Measurements from ENCODE around the gene OR1K1.
"Not testable (repeated sequence)": the region's sequence is repeated elsewhere in the genome, so short reads cannot be mapped to it uniquely, and the experiment has no call there.

Gene OR1K1

GRCh38 chr9:122838441-122838840, 38.5 kb downstream of the OR1K1 start:
- not testable (repeated sequence) for H3K27me3 ChIP-seq
- DNase-seq, result peak; percentile 20
- TF ChIP-seq CTCF (IDR thresholded peaks at IDR 0.05; ENCODE audit: low read depth, low read length), result peak; percentile 31

GRCh38 chr9:122841501-122841900, 41.6 kb downstream of the OR1K1 start:
- Histone ChIP-seq H3K9me3 (no peaks in the 10 kb centered on the region), H3K4me3 (ENCODE audit: low read depth, low read length) (no peak overlapping the region), H3K36me3 (no peaks in the 10 kb centered on the region), H3K4me1 (no peaks in the 10 kb centered on the region), H3K27me3 (no peaks in the 10 kb centered on the region)
- TF ChIP-seq CTCF (IDR thresholded peaks at IDR 0.05; ENCODE audit: low read depth, low read length), result no peak
- DNase-seq, result no peak

More at GRCh38 chr9:122838441-122838840, 38.5 kb downstream of the OR1K1 start:
- not testable (repeated sequence) for H3K9me3 ChIP-seq; H3K36me3 ChIP-seq; H3K4me1 ChIP-seq; H3K4me3 ChIP-seq (ENCODE audit: low read depth, low read length)

GRCh38 chr9:122844137-122844536, 44.2 kb downstream of the OR1K1 start:
- Histone ChIP-seq H3K9me3 (no peaks in the 10 kb centered on the region), H3K4me3 (ENCODE audit: low read depth, low read length) (no peak overlapping the region), H3K36me3 (peaks cover 21% of the 10 kb centered on the region), H3K27me3 (no peaks in the 10 kb centered on the region), H3K4me1 (no peaks in the 10 kb centered on the region)
- TF ChIP-seq CTCF (IDR thresholded peaks at IDR 0.05; ENCODE audit: low read depth, low read length), result no peak
- no peak for DNase-seq

- no peak for DNase-seq
- no peak for TF ChIP-seq CTCF (IDR thresholded peaks at IDR 0.05; ENCODE audit: low read depth, low read length)
- Histone ChIP-seq H3K4me1 (no peaks in the 10 kb centered on the region), H3K9me3 (no peaks in the 10 kb centered on the region), H3K27me3 (no peaks in the 10 kb centered on the region), H3K36me3 (peaks cover 28% of the 10 kb centered on the region), H3K4me3 (ENCODE audit: low read depth, low read length) (no peak overlapping the region)
Observed at GRCh38 chr9:122845116-122845515, 45.2 kb downstream of the OR1K1 start.

- no peaks in the 10 kb centered on the region for H3K4me1 ChIP-seq
- H3K27me3 ChIP-seq, result no peaks in the 10 kb centered on the region
- no peak for DNase-seq
- H3K4me3 ChIP-seq (ENCODE audit: low read depth, low read length), result no peak overlapping the region
- no peak for TF ChIP-seq CTCF (IDR thresholded peaks at IDR 0.05; ENCODE audit: low read depth, low read length)
- H3K36me3 ChIP-seq, result peaks cover 41% of the 10 kb centered on the region
- no peaks in the 10 kb centered on the region for H3K9me3 ChIP-seq
Observed at GRCh38 chr9:122846371-122846940, 46.5 kb downstream of the OR1K1 start.

GRCh38 chr9:122848256-122848943, 48.5 kb downstream of the OR1K1 start:
- TF ChIP-seq CTCF (IDR thresholded peaks at IDR 0.05; ENCODE audit: low read depth, low read length), result no peak

More at GRCh38 chr9:122848256-122848943, 48.5 kb downstream of the OR1K1 start:
- Histone ChIP-seq H3K4me1 (no peaks in the 10 kb centered on the region), H3K9me3 (no peaks in the 10 kb centered on the region), H3K4me3 (ENCODE audit: low read depth, low read length) (no peak overlapping the region), H3K27me3 (no peaks in the 10 kb centered on the region), H3K36me3 (peaks cover 48% of the 10 kb centered on the region)
- DNase-seq, result no peak

Measured in BE2C (cell line).